Karpas-422 (cell line): ENCODE data around the gene OSBPL10. TPM values are rescaled to one million over a fixed set of nuclear protein-coding genes. Genes with fewer than 3 reads are reported as not detected.
A peak's percentile ranks its signal among the peaks of the same experiment; 100 is the strongest.

Experiments used
- DNase-seq: peaks from one replicate; pipeline ENCODE4 v3.0.0-alpha.2; 2015
- H2AFZ ChIP-seq: fragments of 200-600 bp; sonication (generic); 2 replicates; pipeline ENCODE4 v1.6.1; 2014; ENCODE audit warnings: antibody characterized with exemption, low read length, mixed read lengths
- H3K27ac ChIP-seq: fragments of 200-600 bp; sonication (generic); 2 replicates; pipeline ENCODE4 v1.5.1; 2014; ENCODE audit warnings: mild to moderate bottlenecking, low read length, moderate library complexity
- H3K27me3 ChIP-seq: fragments of 200-600 bp; sonication (generic); 2 replicates; pipeline ENCODE4 v1.6.1; 2014; ENCODE audit warnings: low read length, mixed read lengths
- H3K36me3 ChIP-seq: fragments of 200-600 bp; sonication (generic); 2 replicates; pipeline ENCODE4 v1.6.1; 2014; ENCODE audit warnings: low read length, mixed read lengths; ENCODE audit not compliant: insufficient read depth
- H3K4me1 ChIP-seq: fragments of 200-600 bp; sonication (generic); 2 replicates; pipeline ENCODE4 v1.6.1; 2014; ENCODE audit warnings: mild to moderate bottlenecking, low read length, mixed read lengths
- H3K4me2 ChIP-seq: fragments of 200-600 bp; sonication (generic); 2 replicates; pipeline ENCODE4 v1.6.1; 2014; ENCODE audit warnings: low read length, low read depth, mild to moderate bottlenecking; ENCODE audit not compliant: poor library complexity, severe bottlenecking
- H3K4me3 ChIP-seq: fragments of 200-600 bp; sonication (generic); 2 replicates; pipeline ENCODE4 v1.5.1; 2014; ENCODE audit warnings: mild to moderate bottlenecking, antibody characterized with exemption, low read length, mixed read lengths
- H3K79me2 ChIP-seq: fragments of 200-600 bp; sonication (generic); 2 replicates; pipeline ENCODE4 v1.6.1; 2014; ENCODE audit warnings: mild to moderate bottlenecking, low read length, mixed read lengths
- H3K9ac ChIP-seq: fragments of 200-600 bp; sonication (generic); 2 replicates; pipeline ENCODE4 v1.6.0; 2014; ENCODE audit warnings: low read length
- H3K9me2 ChIP-seq: fragments of 200-600 bp; sonication (generic), shearing (Covaris generic); replicated peaks from 2 replicates; pipeline ENCODE4 v1.6.0; 2014; ENCODE audit warnings: mild to moderate bottlenecking, low read length, moderate library complexity; ENCODE audit not compliant: insufficient read depth
- H3K9me3 ChIP-seq: fragments of 300-700, 200-600 bp; sonication (generic); 2 replicates; pipeline ENCODE4 v1.6.1; 2014; ENCODE audit warnings: low read length, mixed read lengths
- H4K20me1 ChIP-seq: fragments of 200-600 bp; sonication (generic); 2 replicates; pipeline ENCODE4 v1.6.1; 2014; ENCODE audit warnings: mild to moderate bottlenecking, antibody characterized with exemption, low read length, low read depth; ENCODE audit not compliant: insufficient read depth
- total RNA-seq: library from RNA; depleted of rRNA; stranded (reverse); fragments of >200 nt; shearing (Covaris generic); gene quantifications from 2 replicates; pipeline ENCODE4 v1.2.3, GENCODE V29; 2014; ENCODE audit warnings: low replicate concordance

Gene OSBPL10
- total RNA-seq, 1 experiment from 2014 or later: 87.0 TPM

DNA sequence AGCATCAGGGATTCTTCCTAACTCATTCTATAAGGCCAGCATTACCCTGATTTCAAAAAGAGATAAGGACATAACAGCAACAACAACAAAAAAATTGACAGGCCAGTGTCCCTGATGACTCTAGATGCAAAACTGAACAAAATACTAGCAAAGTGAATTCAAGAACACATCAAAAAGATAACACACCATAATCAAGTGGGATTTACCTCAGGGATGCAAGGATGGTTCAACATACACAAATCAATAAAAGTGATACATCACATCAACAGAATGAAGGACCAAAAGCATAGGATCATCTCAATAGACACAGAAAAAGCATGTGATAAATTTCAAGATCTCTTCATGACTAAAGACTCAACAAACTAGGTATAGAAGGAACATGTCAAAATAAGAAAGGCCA, 328.8 kb downstream of the OSBPL10 start:
- H3K4me1 ChIP-seq: no peaks in the 10 kb centered on the region
- H3K4me3 ChIP-seq: no peak overlapping the region
- no peaks in the 10 kb centered on the region for H4K20me1 ChIP-seq
- no peak overlapping the region for H3K27ac ChIP-seq
- DNase-seq: no peak
- H3K9me3 ChIP-seq: peaks cover 18% of the 10 kb centered on the region
- H3K9ac ChIP-seq: no peak overlapping the region
- peaks cover 84% of the 10 kb centered on the region for H3K36me3 ChIP-seq
- H3K27me3 ChIP-seq: no peaks in the 10 kb centered on the region
- peaks cover 21% of the 10 kb centered on the region; the same call in 1 of the 2 replicates for H3K79me2 ChIP-seq
- no peaks in the 10 kb centered on the region for H3K9me2 ChIP-seq
- H3K4me2 ChIP-seq: no peak overlapping the region
- no peak overlapping the region for H2AFZ ChIP-seq

DNA sequence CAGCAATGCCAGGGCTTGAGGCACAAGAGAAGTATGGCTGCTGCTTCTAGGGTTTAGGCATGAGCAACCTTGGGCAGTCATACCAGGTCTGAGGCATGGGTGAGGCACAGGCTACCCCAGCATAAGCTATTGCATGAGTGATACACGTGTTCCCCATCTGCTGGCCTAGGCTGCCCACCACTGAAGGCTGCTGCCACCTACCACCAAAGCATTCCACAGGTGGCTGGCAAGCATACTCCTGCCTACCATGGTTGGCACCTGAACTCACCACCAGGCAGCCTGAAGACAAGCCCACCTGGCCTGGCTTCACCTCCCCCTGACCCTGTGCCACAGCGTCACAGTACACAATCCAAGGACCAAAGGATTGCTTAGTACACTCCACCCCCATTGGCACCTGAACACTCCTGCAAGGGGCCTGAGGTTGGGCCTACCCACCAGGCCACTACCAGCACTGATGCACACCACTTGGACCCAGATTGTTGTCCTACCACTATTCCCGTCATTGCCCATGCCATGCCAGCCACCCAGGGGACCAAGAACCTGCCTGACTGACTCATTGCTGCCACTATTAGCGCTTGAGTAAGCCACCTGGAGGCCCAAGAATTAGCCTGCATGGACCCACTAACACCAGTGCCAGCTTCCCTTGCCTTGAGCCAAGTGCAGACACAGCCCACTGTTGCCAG, 332.6 kb downstream of the OSBPL10 start:
- no peaks in the 10 kb centered on the region for H3K27me3 ChIP-seq
- no peaks in the 10 kb centered on the region for H4K20me1 ChIP-seq
- peaks cover 19% of the 10 kb centered on the region; the same call in 1 of the 2 replicates for H3K79me2 ChIP-seq
- no peak overlapping the region for H3K4me3 ChIP-seq
- no peak overlapping the region for H3K9ac ChIP-seq
- H2AFZ ChIP-seq: no peak overlapping the region
- DNase-seq: no peak
- peaks cover 69% of the 10 kb centered on the region for H3K36me3 ChIP-seq
- no peak overlapping the region for H3K27ac ChIP-seq
- peaks cover 18% of the 10 kb centered on the region for H3K9me3 ChIP-seq
- H3K4me2 ChIP-seq: no peak overlapping the region
- H3K9me2 ChIP-seq: no peaks in the 10 kb centered on the region
- no peaks in the 10 kb centered on the region for H3K4me1 ChIP-seq

DNA sequence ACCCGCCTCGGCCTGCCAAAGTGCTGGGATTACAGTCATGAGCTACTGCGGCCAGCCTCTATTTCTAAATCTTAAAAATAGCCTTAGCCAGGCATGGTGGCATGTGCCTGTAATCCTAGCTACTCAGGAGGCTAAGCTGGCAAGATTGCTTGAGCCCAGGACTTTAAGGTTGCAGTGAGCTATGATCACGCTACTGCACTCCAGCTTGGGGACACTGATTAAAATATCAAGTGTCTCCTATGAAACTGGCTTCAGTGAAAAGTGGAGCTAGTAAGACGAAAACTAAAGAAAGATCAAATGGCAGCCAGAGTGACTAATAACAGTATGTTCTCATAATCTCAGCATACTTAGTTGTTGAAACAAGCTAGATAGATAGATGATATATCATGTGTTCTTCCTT, 335.8 kb downstream of the OSBPL10 start:
- no peaks in the 10 kb centered on the region for H3K27me3 ChIP-seq
- peaks cover 11% of the 10 kb centered on the region; the same call in 1 of the 2 replicates for H3K79me2 ChIP-seq
- no peak overlapping the region for H3K27ac ChIP-seq
- no peak overlapping the region for H2AFZ ChIP-seq
- no peaks in the 10 kb centered on the region for H3K9me2 ChIP-seq
- H3K4me3 ChIP-seq: no peak overlapping the region
- H3K9me3 ChIP-seq: peaks cover 12% of the 10 kb centered on the region
- peaks cover 48% of the 10 kb centered on the region for H3K36me3 ChIP-seq
- peaks cover 2% of the 10 kb centered on the region; the same call in 1 of the 2 replicates for H3K4me1 ChIP-seq
- H3K9ac ChIP-seq: no peak overlapping the region
- no peak for DNase-seq
- no peak overlapping the region for H3K4me2 ChIP-seq
- no peaks in the 10 kb centered on the region for H4K20me1 ChIP-seq

- DNase-seq: no peak
- Histone ChIP-seq H2AFZ (no peak overlapping the region), H3K9me3 (no peaks in the 10 kb centered on the region), H3K4me3 (no peak overlapping the region), H3K79me2 (peaks cover 11% of the 10 kb centered on the region), H3K4me2 (no peak overlapping the region), H3K4me1 (peaks cover 4% of the 10 kb centered on the region; the same call in 1 of the 2 replicates), H3K36me3 (peaks cover 19% of the 10 kb centered on the region; the same call in 1 of the 2 replicates), H3K9me2 (no peaks in the 10 kb centered on the region), H3K27me3 (no peaks in the 10 kb centered on the region), H4K20me1 (no peaks in the 10 kb centered on the region), H3K27ac (peak overlapping the region; percentile 22; the same call in 1 of the 2 replicates), H3K9ac (no peak overlapping the region)
These were observed 341.2 kb downstream of the OSBPL10 start for GRCh38 chr3:31639828-31640227.

DNA sequence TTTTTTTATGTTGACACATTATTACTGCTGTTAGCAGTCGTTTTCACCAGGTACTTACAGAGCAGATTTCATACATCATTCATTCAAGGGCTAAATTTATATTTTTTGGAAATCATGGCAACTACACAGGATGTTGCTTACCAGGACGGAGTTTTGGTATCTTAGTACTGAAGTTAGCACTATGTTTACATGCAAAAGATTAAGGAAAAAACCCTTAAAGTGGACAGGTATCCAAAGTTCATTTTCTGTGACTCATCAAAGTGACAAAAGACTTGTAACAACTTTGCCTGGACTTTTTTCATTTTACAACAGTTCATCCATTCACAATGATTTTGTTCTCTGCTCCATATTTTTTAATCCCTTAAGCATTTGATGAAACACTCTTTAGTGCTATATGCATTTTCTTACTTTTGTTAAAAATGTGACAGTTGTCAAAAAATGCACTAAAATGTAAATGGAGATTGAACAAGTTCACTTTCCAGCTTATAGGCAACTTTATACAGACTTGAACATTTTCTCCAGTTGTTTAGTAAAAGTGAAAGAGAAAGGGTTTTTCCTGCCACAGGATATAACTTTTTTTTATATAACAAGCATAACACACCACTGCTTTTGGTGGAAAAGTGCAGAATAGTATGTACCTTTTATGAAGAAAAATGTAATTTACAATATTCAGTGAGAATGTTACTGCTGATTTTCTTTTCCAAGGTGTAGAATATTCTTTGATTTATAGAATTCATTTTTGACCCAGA, 344.2 kb downstream of the OSBPL10 start:
- Histone ChIP-seq H2AFZ (no peak overlapping the region), H3K4me2 (no peak overlapping the region)

DNA sequence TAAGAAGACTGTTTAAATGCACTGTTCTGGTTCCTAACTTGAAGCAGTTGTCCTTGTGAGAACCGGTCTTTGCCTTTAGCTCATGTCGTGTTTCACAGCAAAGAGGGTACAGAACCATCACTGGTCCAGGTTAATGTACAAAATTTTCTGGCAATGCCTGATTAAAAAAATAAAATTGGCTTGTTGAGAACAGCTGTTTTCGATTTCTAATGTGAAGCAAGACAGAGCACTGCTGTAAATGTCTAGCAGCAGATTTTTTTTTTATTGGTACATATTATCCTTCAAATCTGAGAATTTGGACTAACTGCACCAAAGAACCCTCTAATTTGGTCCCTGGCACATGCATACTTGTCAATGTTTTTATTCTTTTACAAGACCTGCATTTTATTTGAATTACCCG, 345.0 kb downstream of the OSBPL10 start:
- peaks cover 24% of the 10 kb centered on the region for H3K79me2 ChIP-seq
- no peak overlapping the region for H2AFZ ChIP-seq
- H3K27ac ChIP-seq: no peak overlapping the region
- H3K9ac ChIP-seq: no peak overlapping the region
- H3K27me3 ChIP-seq: no peaks in the 10 kb centered on the region
- peaks cover 42% of the 10 kb centered on the region; the same call in 1 of the 2 replicates for H3K36me3 ChIP-seq
- no peak for DNase-seq
- no peaks in the 10 kb centered on the region for H3K9me2 ChIP-seq
- no peak overlapping the region for H3K4me2 ChIP-seq
- no peak overlapping the region for H3K4me3 ChIP-seq
- H3K4me1 ChIP-seq: peaks cover 31% of the 10 kb centered on the region
- no peaks in the 10 kb centered on the region for H3K9me3 ChIP-seq
- no peaks in the 10 kb centered on the region for H4K20me1 ChIP-seq

More for the DNA sequence above, 344.2 kb downstream of the OSBPL10 start:
- Histone ChIP-seq H3K36me3 (peaks cover 34% of the 10 kb centered on the region; the same call in 1 of the 2 replicates), H3K9me2 (no peaks in the 10 kb centered on the region), H3K27ac (no peak overlapping the region), H3K9me3 (no peaks in the 10 kb centered on the region), H3K4me1 (peaks cover 29% of the 10 kb centered on the region), H3K4me3 (no peak overlapping the region), H3K27me3 (no peaks in the 10 kb centered on the region), H4K20me1 (no peaks in the 10 kb centered on the region), H3K9ac (no peak overlapping the region), H3K79me2 (peaks cover 20% of the 10 kb centered on the region)
- DNase-seq: no peak

DNA sequence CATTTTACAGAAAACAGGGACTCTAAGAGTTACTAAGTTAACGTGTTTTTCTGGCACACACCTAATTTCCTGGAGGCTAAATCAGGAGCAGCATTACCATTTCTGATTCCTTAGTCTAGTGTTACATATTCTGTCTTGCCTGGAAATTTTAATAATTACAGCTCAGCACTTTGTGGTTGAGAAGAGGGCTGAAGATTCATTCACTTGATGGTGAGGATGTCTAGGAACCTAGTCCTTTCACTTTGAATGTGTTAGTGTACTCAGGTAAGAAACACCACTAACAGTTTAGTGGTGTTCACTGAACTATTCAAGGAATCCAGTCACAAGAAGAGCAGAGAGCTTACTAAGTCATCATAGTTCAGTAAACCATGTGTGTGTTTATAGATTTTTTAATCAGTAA, 345.5 kb downstream of the OSBPL10 start:
- no peak for DNase-seq
- Histone ChIP-seq H3K4me1 (peaks cover 31% of the 10 kb centered on the region), H3K27me3 (no peaks in the 10 kb centered on the region), H3K9me3 (no peaks in the 10 kb centered on the region), H3K4me2 (no peak overlapping the region), H3K9ac (no peak overlapping the region), H3K9me2 (no peaks in the 10 kb centered on the region), H3K36me3 (peaks cover 43% of the 10 kb centered on the region; the same call in 1 of the 2 replicates), H2AFZ (no peak overlapping the region), H4K20me1 (no peaks in the 10 kb centered on the region), H3K4me3 (no peak overlapping the region), H3K79me2 (peaks cover 24% of the 10 kb centered on the region), H3K27ac (peak overlapping the region; percentile 9; the same call in 1 of the 2 replicates)

DNA sequence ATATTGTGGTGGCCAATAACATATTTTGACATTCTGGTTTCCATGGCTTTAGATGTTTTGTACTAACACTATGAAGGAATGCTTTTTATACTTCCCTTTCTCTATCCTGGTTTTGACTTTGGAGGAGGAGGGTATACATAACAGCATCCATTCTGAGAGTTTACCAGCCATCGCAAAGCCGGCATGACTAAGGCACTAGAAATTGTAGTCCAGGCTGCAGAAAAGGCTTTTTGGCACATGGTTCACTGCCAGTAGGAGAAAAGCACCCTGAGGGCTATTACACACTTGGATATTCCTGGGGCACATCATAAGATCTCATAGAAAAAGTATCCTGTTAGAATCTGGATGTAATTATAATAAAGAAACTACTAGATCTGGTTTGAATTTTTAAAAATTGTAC, 346.6 kb downstream of the OSBPL10 start:
- no peak overlapping the region for H3K9ac ChIP-seq
- no peaks in the 10 kb centered on the region for H3K9me2 ChIP-seq
- H3K79me2 ChIP-seq: peaks cover 34% of the 10 kb centered on the region
- H3K4me1 ChIP-seq: peaks cover 29% of the 10 kb centered on the region
- H3K36me3 ChIP-seq: peaks cover 53% of the 10 kb centered on the region; the same call in 1 of the 2 replicates
- H3K4me3 ChIP-seq: no peak overlapping the region
- H3K27ac ChIP-seq: peak overlapping the region; percentile 26; the same call in 1 of the 2 replicates
- H4K20me1 ChIP-seq: no peaks in the 10 kb centered on the region
- no peaks in the 10 kb centered on the region for H3K27me3 ChIP-seq
- no peaks in the 10 kb centered on the region for H3K9me3 ChIP-seq
- no peak overlapping the region for H3K4me2 ChIP-seq
- DNase-seq: no peak
- no peak overlapping the region for H2AFZ ChIP-seq
